HCT116 (cell line): ENCODE results near the gene TRDMT1. TPM values are rescaled to one million over a fixed set of nuclear protein-coding genes. Genes with fewer than 3 reads are reported as not detected.

Source experiments
- ATAC-seq: fragments of 200-7000 bp; cut with Tn5 transposase; 2 replicates; pipeline ENCODE4 v1.9.1; 2020; ENCODE audit warnings: mild to moderate bottlenecking, moderate library complexity
- BruUV-seq: library from RNA; stranded (reverse); fragments of 400-500 nt; replicated peaks from 2 replicates; lab custom pipeline; 2021; lab: Mats Ljungman, UMichigan
- CTCF ChIA-PET: fragments of 300-600 bp; sonication (Branson Sonifier 250); formaldehyde crosslinking; loops from one replicate; lab custom pipeline; 2021; ENCODE audit warnings: antibody characterized with exemption; lab: Charles Lee
- POLR2A ChIA-PET: fragments of 300-600, 350-600 bp; sonication (Branson Sonifier 250); formaldehyde crosslinking; loops from one replicate; lab custom pipeline; 2021; ENCODE audit warnings: antibody characterized with exemption; lab: Charles Lee
- RAD21 ChIA-PET, 2 experiments: fragments of 300-600 bp; sonication (Branson Sonifier 250); formaldehyde crosslinking; loops; one replicate each; lab custom pipeline; 2023; ENCODE audit warnings: low total read pairs in 2 of 2; ENCODE audit not compliant: uncharacterized antibody in 2 of 2, unreplicated experiment in 2 of 2, low non-redundant PET in 1 of 2; lab: Charles Lee
- DNase-seq: peaks from one replicate; pipeline ENCODE4 v3.0.0-alpha.2; 2010; ENCODE audit warnings: low read depth, low spot score
- H2AFZ ChIP-seq: fragments of 200-600 bp; shearing (Covaris generic), sonication (generic); 2 replicates; pipeline ENCODE4 v1.6.1; 2017; ENCODE audit warnings: low read depth, mixed run types, mixed read lengths, antibody characterized with exemption, low read length; ENCODE audit not compliant: poor library complexity, severe bottlenecking
- H3K27ac ChIP-seq: 2 replicates; pipeline ENCODE4 v1.5.1; 2012; ENCODE audit warnings: low read depth, low read length
- H3K27me3 ChIP-seq: fragments of 200-600 bp; sonication (generic); 2 replicates; pipeline ENCODE4 v1.6.1; 2016; ENCODE audit warnings: mixed run types, low read length, mixed read lengths; ENCODE audit not compliant: insufficient read depth
- H3K36me3 ChIP-seq, 2 experiments: fragments of 200-500 bp in 1 of 2; fragments of 200-600 bp in 1 of 2; sonication (Bioruptor generic) in 1 of 2; sonication (generic) in 1 of 2; 2 replicates each; pipeline versions ENCODE4 v1.5.1 to v1.6.1; 2014 to 2016; ENCODE audit warnings: low read length in 2 of 2, inconsistent platforms in 1 of 2, mixed read lengths in 1 of 2, mixed run types in 1 of 2; ENCODE audit not compliant: insufficient read depth in 2 of 2, control insufficient read depth in 1 of 2
- H3K4me1 ChIP-seq, 2 experiments: fragments of 200-600 bp in 1 of 2; sonication (generic) in 1 of 2; 2 replicates each; pipeline versions ENCODE4 v1.5.1 to v1.6.1; 2012 to 2017; ENCODE audit warnings: low read length in 2 of 2, inconsistent platforms in 1 of 2, mild to moderate bottlenecking in 1 of 2, mixed read lengths in 1 of 2, mixed run types in 1 of 2, moderate library complexity in 1 of 2; ENCODE audit not compliant: insufficient read depth in 2 of 2, control insufficient read depth in 1 of 2
- H3K4me2 ChIP-seq: fragments of 200-600 bp; sonication (generic); 2 replicates; pipeline ENCODE4 v1.6.1; 2017; ENCODE audit warnings: mixed run types, low read length, mixed read lengths
- H3K4me3 ChIP-seq, 2 experiments: fragments of 200-600 bp in 1 of 2; sonication (generic) in 1 of 2; replicated peaks in 1 of 2; 2 replicates each; pipeline ENCODE4 v1.5.1; 2011 to 2016; ENCODE audit warnings: low read length in 2 of 2, control low read depth in 1 of 2, low read depth in 1 of 2, mild to moderate bottlenecking in 1 of 2, mixed read lengths in 1 of 2, mixed run types in 1 of 2
- H3K79me2 ChIP-seq: fragments of 200-600 bp; sonication (generic); 2 replicates; pipeline ENCODE4 v1.6.1; 2017; ENCODE audit warnings: mild to moderate bottlenecking, mixed run types, low read length, moderate library complexity, mixed read lengths; ENCODE audit not compliant: insufficient read depth
- H3K9ac ChIP-seq: fragments of 200-600 bp; sonication (generic); 2 replicates; pipeline ENCODE4 v1.6.1; 2016; ENCODE audit warnings: low read length, mixed read lengths
- H3K9me2 ChIP-seq: fragments of 200-600 bp; sonication (generic), shearing (Covaris generic); 2 replicates; pipeline ENCODE4 v1.6.1; 2017; ENCODE audit warnings: mixed run types, mild to moderate bottlenecking, moderate library complexity; ENCODE audit not compliant: insufficient read depth
- H3K9me3 ChIP-seq, 2 experiments: fragments of 200-500 bp in 1 of 2; fragments of 200-600 bp in 1 of 2; sonication (Bioruptor generic) in 1 of 2; sonication (generic) in 1 of 2; 2 replicates each; pipeline ENCODE4 v1.6.1; 2014 to 2017; ENCODE audit warnings: low read length in 2 of 2, mixed read lengths in 2 of 2, inconsistent platforms in 1 of 2, low read depth in 1 of 2, mild to moderate bottlenecking in 1 of 2, mixed run types in 1 of 2, moderate library complexity in 1 of 2; ENCODE audit not compliant: control insufficient read depth in 1 of 2, insufficient read depth in 1 of 2
- H4K20me1 ChIP-seq: fragments of 200-600 bp; sonication (generic), shearing (Covaris generic); 2 replicates; pipeline ENCODE4 v1.6.1; 2017; ENCODE audit warnings: mixed run types, mild to moderate bottlenecking, moderate library complexity; ENCODE audit not compliant: insufficient read depth
- ELF1 ChIP-seq: IDR thresholded peaks from 2 replicates; pipeline ENCODE4 v1.6.1; 2012; ENCODE audit warnings: low read depth, borderline replicate concordance
- EZH2 ChIP-seq: fragments of 200-600 bp; sonication (generic); IDR thresholded peaks from 2 replicates; pipeline ENCODE4 v1.6.1; 2017; ENCODE audit warnings: antibody characterized with exemption, mixed run types
- JUND ChIP-seq: IDR thresholded peaks from 2 replicates; pipeline ENCODE4 v1.6.1; 2012
- RAD21 ChIP-seq: IDR thresholded peaks from 2 replicates; pipeline ENCODE4 v1.6.1; 2012; ENCODE audit warnings: low read depth, mild to moderate bottlenecking
- SIN3A ChIP-seq: IDR thresholded peaks from 2 replicates; pipeline ENCODE4 v1.6.1; 2012; ENCODE audit warnings: low read depth
- SP1 ChIP-seq: IDR thresholded peaks from 2 replicates; pipeline ENCODE4 v1.6.1; 2012; ENCODE audit warnings: low read depth
- SRF ChIP-seq: IDR thresholded peaks from 2 replicates; pipeline ENCODE4 v1.6.1; 2012; ENCODE audit warnings: low read depth
- ZFX ChIP-seq: fragments of 450-650 bp; IDR thresholded peaks from 2 replicates; pipeline ENCODE4 v1.6.1; 2017
- intact Hi-C: fragments of 100-400 bp; cut with micrococcal nuclease; formaldehyde crosslinking; loops from 2 replicates; pipeline ENCODE4 v1.10.0; 2022
- total RNA-seq: library from RNA; stranded (reverse); gene quantifications from one replicate; pipeline ENCODE4 v1.2.1, GENCODE V29; 2021; ENCODE audit not compliant: unreplicated experiment
- TF ChIP-seq, protein P1 (sequence below), 3 experiments: fragments of 200-600 bp in 1 of 3; sonication (generic) in 1 of 3; IDR thresholded peaks in 2 of 3; conservative IDR thresholded peaks in 1 of 3; 2 replicates each; pipeline ENCODE4 v1.5.1; 2012 to 2017; ENCODE audit warnings: low read depth in 2 of 3, low read length in 2 of 3, antibody characterized with exemption in 1 of 3, borderline replicate concordance in 1 of 3, control low read depth in 1 of 3, mild to moderate bottlenecking in 1 of 3, mixed read lengths in 1 of 3, mixed run types in 1 of 3, moderate library complexity in 1 of 3; ENCODE audit not compliant: insufficient read depth in 1 of 3
- TF ChIP-seq, protein P2 (sequence below): IDR thresholded peaks from 2 replicates; pipeline ENCODE4 v1.6.1; 2012

TRDMT1 gene
- total RNA-seq, 1 experiment from 2014 or later: 8.6 TPM

GRCh38 chr10:17176091-17176490 lies 25.4 kb downstream of the TRDMT1 start:
- intact Hi-C loops: no loop called here
- Histone ChIP-seq H4K20me1 (no peaks in the 10 kb centered on the region), H3K4me3 (no peak overlapping the region), H3K4me1 (no peaks in the 10 kb centered on the region), H3K9me2 (no peaks in the 10 kb centered on the region), H3K9me3 (no peaks in the 10 kb centered on the region), H3K27me3 (no peaks in the 10 kb centered on the region), H3K79me2 (no peaks in the 10 kb centered on the region), H2AFZ (no peak overlapping the region), H3K27ac (no peak overlapping the region), H3K4me2 (no peak overlapping the region), H3K9ac (no peak overlapping the region), H3K36me3 (no peaks in the 10 kb centered on the region)
- ChIA-PET CTCF (no interaction called here), RAD21 (no interaction called here), POLR2A (interaction anchor here (1.2 kb wide), 1 partner anchor 284 kb away, joined by 3 read pairs; no protein-coding TSS in a partner anchor)
- no peak for DNase-seq
- no peak for ATAC-seq
- no TSS peak for BruUV-seq
- no peak for TF ChIP-seq SRF
- no peak for TF ChIP-seq SP1
- no peak for TF ChIP-seq RAD21
- TF ChIP-seq, protein P1, sequence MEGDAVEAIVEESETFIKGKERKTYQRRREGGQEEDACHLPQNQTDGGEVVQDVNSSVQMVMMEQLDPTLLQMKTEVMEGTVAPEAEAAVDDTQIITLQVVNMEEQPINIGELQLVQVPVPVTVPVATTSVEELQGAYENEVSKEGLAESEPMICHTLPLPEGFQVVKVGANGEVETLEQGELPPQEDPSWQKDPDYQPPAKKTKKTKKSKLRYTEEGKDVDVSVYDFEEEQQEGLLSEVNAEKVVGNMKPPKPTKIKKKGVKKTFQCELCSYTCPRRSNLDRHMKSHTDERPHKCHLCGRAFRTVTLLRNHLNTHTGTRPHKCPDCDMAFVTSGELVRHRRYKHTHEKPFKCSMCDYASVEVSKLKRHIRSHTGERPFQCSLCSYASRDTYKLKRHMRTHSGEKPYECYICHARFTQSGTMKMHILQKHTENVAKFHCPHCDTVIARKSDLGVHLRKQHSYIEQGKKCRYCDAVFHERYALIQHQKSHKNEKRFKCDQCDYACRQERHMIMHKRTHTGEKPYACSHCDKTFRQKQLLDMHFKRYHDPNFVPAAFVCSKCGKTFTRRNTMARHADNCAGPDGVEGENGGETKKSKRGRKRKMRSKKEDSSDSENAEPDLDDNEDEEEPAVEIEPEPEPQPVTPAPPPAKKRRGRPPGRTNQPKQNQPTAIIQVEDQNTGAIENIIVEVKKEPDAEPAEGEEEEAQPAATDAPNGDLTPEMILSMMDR (IDR thresholded peaks at IDR 0.05 in 2 of 3, conservative IDR thresholded peaks at IDR 0.05 in 1 of 3; ENCODE audit: borderline replicate concordance in 1 of 3, insufficient read depth in 1 of 3, low read depth in 2 of 3, low read length in 2 of 3): no peak
- no peak for TF ChIP-seq ZFX
- TF ChIP-seq, protein P2, sequence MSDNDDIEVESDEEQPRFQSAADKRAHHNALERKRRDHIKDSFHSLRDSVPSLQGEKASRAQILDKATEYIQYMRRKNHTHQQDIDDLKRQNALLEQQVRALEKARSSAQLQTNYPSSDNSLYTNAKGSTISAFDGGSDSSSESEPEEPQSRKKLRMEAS: no peak
- TF ChIP-seq ELF1: no peak
- no peak for TF ChIP-seq JUND
- no peak for TF ChIP-seq SIN3A
- TF ChIP-seq EZH2: no peak
